ENCODE measurements around the gene HS2ST1.
A peak's percentile ranks its signal among the peaks of the same experiment; 100 is the strongest.

Gene HS2ST1

GRCh38 chr1:87108814-87109411 is 194.5 kb downstream of the HS2ST1 start:
- DNase-seq (ENCODE audit: low read depth in 2 of 2): no peak

- DNase-seq (ENCODE audit: low read depth in 2 of 2): no peak
These were observed 197.4 kb downstream of the HS2ST1 start for GRCh38 chr1:87111659-87112371.

- no peak for DNase-seq (ENCODE audit: low read depth in 2 of 2)
These were observed 198.9 kb downstream of the HS2ST1 start for GRCh38 chr1:87113313-87113712.

- DNase-seq (ENCODE audit: low read depth in 2 of 2): no peak
These were observed 201.0 kb downstream of the HS2ST1 start for GRCh38 chr1:87115317-87115890.

- no peak for DNase-seq (ENCODE audit: low read depth in 2 of 2)
These were observed 201.5 kb downstream of the HS2ST1 start for GRCh38 chr1:87115891-87116290.

- no peak for DNase-seq (ENCODE audit: low read depth in 2 of 2)
These were observed 203.4 kb downstream of the HS2ST1 start for GRCh38 chr1:87117761-87118368.

GRCh38 chr1:87119541-87120140 is 205.2 kb downstream of the HS2ST1 start:
- DNase-seq (ENCODE audit: low read depth in 2 of 2): no peak

- no peak for DNase-seq (ENCODE audit: low read depth in 2 of 2)
These were observed 206.3 kb downstream of the HS2ST1 start for GRCh38 chr1:87120779-87121178.

- DNase-seq (ENCODE audit: low read depth in 2 of 2): no peak
These were observed 207.3 kb downstream of the HS2ST1 start for GRCh38 chr1:87121711-87122163.

- DNase-seq (ENCODE audit: low read depth in 2 of 2): no peak
These were observed 207.8 kb downstream of the HS2ST1 start for GRCh38 chr1:87122243-87122642.

- no peak for DNase-seq (ENCODE audit: low read depth in 2 of 2)
These were observed 209.2 kb downstream of the HS2ST1 start for GRCh38 chr1:87123610-87124009.

- no peak for DNase-seq (ENCODE audit: low read depth in 2 of 2)
These were observed 212.6 kb downstream of the HS2ST1 start for GRCh38 chr1:87126886-87127505.

GRCh38 chr1:87127581-87127980 is 213.1 kb downstream of the HS2ST1 start:
- DNase-seq (ENCODE audit: low read depth in 2 of 2): no peak

- DNase-seq (ENCODE audit: low read depth in 2 of 2): no peak
These were observed 214.6 kb downstream of the HS2ST1 start for GRCh38 chr1:87129038-87129437.

GRCh38 chr1:87129606-87130005 is 215.2 kb downstream of the HS2ST1 start:
- no peak for DNase-seq (ENCODE audit: low read depth in 2 of 2)

GRCh38 chr1:87130438-87130837 is 216.0 kb downstream of the HS2ST1 start:
- no peak for DNase-seq (ENCODE audit: low read depth in 2 of 2)

- peak; percentile 64 to 66 for DNase-seq (ENCODE audit: low read depth in 2 of 2)
These were observed 217.4 kb downstream of the HS2ST1 start for GRCh38 chr1:87131809-87132283.

GRCh38 chr1:87132284-87132870 is 217.9 kb downstream of the HS2ST1 start:
- no peak for DNase-seq (ENCODE audit: low read depth in 2 of 2)

- no peak for DNase-seq (ENCODE audit: low read depth in 2 of 2)
These were observed 219.6 kb downstream of the HS2ST1 start for GRCh38 chr1:87134061-87134460.

GRCh38 chr1:87134625-87135328 is 220.3 kb downstream of the HS2ST1 start:
- DNase-seq (ENCODE audit: low read depth in 2 of 2): no peak

- DNase-seq (ENCODE audit: low read depth in 2 of 2): no peak
These were observed 220.9 kb downstream of the HS2ST1 start for GRCh38 chr1:87135329-87135712.
